ENCODE data around the gene ADAMTS5.

- TF ChIP-seq CTCF (conservative IDR thresholded peaks at IDR 0.05) (0 out of 2 replicates have a peak, but pooled peaks have one; percentile 22), EZH2 (IDR thresholded peaks at IDR 0.05; ENCODE audit: low read depth) (no peak)
These were observed 85.2 kb downstream of the ADAMTS5 start for GRCh38 chr21:26881504-26882228.
